HG03439 (cell line): ENCODE measurements around the gene KCNK3.

Experiments
- ATAC-seq: cut with Tn5 transposase; IDR thresholded peaks from one replicate; pipeline ENCODE4 v1.9.1; 2021; ENCODE audit warnings: mild to moderate bottlenecking, moderate library complexity; ENCODE audit not compliant: unreplicated experiment

The KCNK3 gene

DNA sequence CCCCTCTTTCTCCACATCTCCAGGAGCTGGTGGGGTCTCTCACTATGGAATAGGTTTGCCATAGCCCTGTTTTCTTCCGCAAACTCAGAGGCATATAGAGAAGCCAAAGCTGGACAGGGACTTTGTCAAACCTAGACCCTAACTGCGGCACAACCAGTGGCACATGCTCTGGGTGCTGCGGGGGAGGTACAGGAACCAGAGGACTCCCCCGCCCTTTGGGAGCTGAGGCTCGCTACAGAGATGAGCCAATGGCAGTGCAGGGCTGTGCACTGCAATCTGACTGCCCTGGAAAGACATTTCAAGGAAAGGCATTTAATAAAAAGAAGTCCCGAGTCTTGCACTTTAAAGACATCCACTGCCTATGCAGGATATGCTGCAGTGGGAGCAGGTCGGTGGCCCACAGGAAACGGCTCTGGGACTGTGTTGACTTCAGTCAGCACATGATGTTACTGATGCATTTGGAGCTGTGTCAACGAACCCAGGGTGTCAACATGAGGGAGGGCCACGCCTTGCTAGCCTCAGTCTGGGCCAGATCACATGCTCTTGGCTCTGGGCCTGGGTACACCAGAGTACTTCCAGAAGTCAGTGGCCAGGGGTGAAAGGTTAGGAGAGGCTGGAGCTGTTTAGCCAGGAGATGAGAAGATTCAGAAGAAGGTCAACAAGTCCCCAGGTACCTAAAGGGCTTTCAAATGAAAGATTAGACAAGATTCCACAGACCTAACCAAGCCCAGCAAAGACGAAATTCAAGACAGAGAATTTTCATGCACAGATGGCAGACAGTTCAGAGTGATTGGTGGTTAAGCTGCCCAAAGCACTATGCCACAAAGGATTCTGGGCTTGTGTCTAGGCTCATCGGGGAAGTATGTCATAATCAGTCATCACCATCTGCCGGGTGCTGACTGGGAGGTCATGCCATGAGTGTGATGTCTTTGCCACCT is 79.8 kb downstream of the KCNK3 start:
- no peak for ATAC-seq

DNA sequence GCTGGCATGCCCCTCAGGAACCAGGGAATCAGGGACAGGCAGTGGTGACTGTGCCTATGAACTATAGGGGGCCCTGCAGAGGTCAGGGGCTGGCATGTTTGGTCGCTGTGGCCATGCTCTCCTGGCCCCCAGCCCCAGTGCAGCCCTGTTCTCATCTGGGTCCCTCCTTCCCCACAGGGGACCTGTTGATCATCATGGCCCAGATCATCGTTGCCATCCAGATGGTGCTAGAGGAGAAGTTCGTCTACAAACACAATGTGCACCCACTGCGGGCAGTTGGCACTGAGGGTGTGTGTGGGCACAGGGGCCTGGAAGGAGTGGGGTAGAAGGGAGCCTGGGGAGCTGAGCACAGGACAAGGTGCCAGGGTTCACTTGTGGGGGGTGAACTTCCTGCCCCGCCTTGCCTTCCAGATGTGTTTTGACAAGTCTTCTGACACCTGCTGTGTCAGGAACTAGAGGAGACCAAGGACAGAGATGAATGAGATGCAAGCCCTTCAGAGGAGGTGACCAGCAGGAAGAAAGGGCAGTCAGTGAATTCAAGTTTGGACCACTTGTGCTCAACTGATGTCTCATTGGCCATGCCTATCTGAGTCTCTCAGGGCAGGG is 83.8 kb downstream of the KCNK3 start:
- no peak for ATAC-seq

DNA sequence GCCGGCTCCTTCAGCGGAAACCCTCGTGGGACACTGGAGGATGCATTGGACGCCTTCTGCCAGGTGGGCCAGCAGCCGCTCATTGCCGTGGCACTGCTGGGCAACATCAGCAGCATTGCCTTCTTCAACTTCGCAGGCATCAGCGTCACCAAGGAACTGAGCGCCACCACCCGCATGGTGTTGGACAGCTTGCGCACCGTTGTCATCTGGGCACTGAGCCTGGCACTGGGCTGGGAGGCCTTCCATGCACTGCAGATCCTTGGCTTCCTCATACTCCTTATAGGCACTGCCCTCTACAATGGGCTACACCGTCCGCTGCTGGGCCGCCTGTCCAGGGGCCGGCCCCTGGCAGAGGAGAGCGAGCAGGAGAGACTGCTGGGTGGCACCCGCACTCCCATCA is 85.6 kb downstream of the KCNK3 start:
- no peak for ATAC-seq

DNA sequence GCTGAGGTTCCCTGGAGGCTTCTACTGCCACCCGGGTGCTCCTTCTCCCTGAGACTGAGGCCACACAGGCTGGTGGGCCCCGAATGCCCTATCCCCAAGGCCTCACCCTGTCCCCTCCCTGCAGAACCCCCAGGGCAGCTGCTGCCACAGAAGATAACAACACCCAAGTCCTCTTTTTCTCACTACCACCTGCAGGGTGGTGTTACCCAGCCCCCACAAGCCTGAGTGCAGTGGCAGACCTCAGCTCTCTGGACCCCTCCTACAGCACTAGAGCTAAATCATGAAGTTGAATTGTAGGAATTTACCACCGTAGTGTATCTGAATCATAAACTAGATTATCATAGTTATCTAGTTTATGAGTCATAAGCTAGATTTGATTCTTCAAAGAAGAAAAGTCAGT is 86.0 kb downstream of the KCNK3 start:
- ATAC-seq = no peak

DNA sequence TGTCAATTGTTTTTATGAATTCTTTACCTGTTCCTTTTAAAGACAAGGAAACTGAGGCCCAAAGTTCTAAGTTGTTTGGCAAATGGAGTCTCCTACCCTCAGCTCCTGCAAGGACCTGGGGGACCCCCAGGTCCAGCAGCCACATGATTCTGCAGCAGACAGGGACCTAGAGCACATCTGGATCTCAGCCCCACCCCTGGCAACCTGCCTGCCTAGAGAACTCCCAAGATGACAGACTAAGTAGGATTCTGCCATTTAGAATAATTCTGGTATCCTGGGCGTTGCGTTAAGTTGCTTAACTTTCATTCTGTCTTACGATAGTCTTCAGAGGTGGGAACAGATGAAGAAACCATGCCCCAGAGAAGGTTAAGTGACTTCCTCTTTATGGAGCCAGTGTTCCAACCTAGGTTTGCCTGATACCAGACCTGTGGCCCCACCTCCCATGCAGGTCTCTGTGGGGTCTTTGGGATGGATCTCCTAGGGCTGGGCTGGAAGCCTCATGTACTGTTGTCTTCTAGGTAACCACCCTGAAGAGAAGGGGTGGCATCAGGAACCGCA is 87.8 kb downstream of the KCNK3 start:
- no peak for ATAC-seq
